Stimulated activated CD4-positive, alpha-beta T cell treated with anti-CD3 and anti-CD28 coated beads, Interleukin-15, amount 100 ng/mL, for 48 hours (primary cell): Measurements from ENCODE around the gene ASTL.

Experiments used
- DNase-seq, 2 donors: peaks; one replicate each; pipeline ENCODE4 v3.0.0-alpha.2; 2020; ENCODE audit warnings: low read depth in 2 of 2

The ASTL gene

DNA sequence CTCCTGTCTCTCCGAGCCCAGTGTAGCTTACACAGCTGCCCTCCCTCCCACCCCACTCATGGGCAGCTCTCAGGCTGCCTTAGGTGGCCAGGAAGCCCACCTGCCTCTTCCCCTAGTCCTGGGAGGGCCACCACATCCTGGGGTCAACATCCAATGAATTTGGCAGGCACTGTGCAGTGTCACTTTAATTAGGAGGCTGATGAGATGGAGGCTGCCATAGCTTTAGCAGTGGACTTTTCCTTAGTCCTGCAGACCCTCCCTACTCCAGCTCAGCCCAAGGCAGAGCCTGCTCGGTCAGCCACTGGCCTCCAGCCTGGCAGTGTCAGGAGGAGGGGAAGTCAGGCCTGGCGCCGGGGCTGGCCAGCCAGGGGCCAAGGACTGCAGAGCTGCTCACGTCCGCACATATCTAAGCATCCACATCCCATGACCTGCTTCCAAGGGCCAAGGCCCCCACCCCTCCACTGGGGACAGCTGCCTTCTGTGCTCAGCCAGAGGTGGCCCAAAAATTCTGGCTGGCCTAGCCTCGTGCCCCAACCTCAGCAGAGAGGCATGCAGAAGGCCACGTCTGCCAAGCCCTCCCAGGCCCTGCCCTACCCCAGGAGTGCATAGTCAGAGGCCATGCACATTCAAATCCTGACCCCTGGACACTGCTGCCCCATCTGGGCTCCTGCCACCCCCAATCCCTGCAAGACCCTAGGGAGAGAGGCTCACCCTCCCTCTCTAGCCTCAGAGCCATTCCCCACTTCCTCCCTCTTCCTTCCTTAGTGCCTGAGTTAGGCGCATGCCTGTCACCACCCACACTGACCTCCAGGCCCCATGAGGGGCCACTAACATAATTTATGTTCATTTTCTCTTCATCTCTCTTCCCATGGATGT is 55.0 kb downstream of the ASTL start:
- no peak for DNase-seq

DNA sequence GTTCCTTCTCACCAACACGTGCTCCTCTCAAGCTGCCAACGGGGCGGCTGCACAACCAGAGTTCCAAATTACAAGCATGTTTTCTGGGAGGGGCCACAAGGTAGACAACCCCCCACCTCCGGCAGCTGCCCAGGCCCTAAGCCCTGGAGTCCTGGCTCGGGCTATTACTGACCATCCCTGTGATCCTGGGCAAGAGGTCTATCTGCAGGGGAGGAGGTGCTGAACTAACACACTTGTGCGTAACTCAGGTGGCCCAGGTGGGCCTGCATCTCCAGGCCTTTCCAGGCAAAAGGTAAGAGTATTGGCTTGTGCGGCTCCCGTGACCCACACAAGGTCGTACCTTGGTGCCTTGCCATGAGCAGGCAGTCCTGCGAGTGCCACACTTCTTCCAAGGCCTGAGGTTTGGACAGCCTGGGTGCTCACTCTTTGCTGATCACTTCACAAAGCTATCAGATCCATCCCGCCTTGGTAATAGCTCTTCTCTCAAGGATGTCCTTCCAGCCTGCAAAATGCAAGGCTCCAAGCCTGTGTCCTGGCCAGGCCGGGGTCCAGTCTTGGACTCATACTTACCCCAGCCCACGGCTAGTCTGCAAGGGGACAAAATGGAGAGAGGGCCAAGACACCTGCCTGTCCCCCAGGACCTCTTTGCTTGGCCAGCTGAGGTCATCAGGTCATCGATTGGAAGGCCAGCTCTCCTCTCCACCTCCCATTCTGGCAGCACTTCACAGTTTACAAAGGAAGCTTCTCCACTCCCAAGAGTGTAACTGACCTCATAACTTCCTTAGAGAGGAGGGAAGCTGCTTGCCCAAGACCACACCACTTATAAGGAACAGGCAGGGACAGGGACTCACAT is 55.9 kb downstream of the ASTL start:
- no peak for DNase-seq

DNA sequence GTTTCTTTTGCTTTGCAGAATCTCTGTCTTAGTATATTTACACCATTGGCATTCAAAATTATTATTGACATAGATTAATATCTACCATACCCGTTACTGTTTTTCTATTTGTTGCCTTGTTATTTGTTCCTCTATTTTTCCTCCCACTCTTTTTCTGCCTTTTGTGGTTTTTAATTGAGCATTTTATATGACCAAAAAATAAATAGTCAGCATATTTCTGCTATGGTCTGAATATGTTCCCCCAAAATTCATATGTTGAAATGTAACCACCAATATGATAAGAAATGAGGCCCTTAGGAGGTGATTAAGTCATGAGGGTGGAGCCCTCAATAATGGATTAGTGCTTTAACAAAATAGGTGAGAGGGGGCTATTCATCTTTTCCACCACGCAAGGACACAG is 57.3 kb downstream of the ASTL start:
- DNase-seq = no peak

DNA sequence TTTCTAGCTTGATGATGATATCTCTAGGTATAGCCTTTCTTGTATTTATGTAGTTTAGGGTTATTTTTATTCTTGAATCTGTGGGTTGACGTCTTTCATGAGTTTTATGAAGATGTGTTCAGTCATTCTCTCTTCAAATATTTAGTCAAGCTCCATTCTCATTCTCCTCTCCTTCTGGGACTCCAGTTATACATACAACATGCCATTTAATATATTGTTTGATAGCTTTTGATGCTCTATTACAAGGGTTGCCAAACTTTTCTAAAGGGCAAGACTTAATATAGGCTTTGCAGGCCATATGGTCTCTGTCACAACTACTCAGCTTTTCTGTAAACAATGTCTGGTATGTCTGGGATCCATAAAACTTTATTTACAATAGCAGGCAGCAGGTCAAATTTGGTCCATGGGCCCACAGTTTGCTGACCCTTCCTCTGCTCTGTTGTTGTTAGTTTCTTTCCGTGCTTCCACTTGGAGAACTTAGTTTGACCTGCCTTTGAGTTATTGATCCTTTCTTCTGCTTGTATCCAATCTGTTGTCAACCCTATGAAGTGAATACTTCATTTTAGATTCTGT is 63.0 kb downstream of the ASTL start:
- DNase-seq = no peak

DNA sequence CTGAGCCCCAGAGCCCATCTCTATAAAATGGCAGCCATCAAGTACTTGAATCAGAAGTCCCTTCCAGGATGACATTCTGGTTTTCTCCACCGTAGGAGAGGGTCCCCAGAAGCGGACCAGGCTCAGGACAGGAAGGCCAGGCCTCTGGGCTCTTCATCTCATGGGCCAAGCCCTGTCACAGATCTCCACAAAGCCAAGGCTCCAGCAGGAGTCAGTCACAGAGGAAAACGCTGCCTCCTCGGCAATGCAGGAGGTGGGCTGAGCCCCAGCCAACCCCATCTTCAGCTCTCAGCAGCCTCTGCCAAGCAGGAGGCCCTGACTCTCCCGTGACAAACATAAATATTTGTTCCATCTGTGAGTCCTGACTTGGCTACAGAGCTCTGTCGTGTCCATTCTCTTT is 64.1 kb downstream of the ASTL start:
- DNase-seq = no peak

DNA sequence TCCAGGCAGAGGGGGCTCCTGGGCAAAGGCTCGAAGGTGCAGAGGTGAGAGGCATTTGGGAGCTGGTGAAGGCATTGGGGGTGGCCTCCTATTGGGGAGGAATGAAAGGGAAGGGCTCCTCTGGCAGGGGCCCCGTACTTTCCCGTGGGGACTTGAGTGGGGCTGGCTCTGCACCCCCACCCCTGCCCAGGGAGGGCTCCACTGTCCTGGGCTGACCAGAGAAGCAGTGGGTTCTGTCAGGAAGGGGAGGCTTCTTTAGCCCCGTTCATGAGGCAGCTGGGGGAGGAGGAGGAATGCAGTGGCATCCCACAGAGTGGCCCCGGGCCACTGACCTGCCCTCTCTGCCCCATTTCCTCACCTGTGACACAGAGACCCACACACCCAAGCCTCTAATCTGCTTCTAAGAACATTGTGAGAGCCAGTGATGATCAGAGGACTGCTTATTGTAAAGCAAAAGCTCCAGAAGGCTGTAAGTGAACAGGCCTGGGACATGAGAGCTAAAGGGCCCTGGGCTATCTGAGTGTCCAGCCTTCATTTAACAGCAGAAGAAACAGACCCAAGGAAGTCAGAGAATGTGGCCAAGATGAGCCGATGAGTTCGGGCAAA is 65.0 kb downstream of the ASTL start:
- DNase-seq = no peak
